ENCODE measurements around the gene AOPEP. TPM values are rescaled to one million over a fixed set of nuclear protein-coding genes. Genes with fewer than 3 reads are reported as not detected.

AOPEP gene
- polyA plus RNA-seq, 1 donor from 2014 or later, result 10.0 TPM

DNA sequence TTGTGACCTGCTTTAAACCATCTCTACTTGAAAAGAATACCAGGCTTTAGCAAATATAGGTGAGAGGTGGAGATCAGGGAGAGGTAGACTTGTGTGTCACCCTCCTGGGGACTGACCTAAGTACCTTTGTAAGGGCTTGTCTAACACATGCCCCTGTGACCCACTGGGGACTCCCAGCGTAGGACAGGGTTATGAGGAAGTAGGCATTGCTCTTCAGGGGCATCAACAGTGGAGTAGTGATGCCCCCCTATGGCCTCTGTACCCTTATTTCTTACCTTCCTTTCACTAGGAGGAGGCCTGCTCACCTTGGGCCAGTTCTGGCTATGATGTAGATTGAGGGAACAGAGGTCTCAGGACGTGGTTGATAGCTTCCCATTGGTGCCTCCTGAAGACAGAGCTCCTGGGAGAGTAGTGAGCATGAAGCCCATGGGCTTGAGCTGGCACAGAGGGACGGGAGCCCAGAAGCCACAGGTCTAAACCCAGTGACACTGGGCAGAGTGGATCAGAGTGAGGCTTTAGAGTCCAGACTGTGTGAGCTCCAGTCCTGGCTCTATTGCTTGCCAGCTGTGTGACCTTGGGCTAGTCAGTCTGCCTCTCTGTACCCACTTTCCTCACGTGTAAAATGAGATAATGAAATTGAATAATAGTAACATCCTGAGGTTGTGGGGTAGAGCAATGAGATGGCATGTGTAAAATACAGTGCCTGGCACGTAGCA is 191.7 kb downstream of the AOPEP start:
- H3K9ac ChIP-seq (ENCODE audit: low read length), result no peak overlapping the region
- no peak overlapping the region for H2AFZ ChIP-seq (ENCODE audit: low read depth, low read length)
- no peak overlapping the region for H3K4me2 ChIP-seq (ENCODE audit: low read length)

DNA sequence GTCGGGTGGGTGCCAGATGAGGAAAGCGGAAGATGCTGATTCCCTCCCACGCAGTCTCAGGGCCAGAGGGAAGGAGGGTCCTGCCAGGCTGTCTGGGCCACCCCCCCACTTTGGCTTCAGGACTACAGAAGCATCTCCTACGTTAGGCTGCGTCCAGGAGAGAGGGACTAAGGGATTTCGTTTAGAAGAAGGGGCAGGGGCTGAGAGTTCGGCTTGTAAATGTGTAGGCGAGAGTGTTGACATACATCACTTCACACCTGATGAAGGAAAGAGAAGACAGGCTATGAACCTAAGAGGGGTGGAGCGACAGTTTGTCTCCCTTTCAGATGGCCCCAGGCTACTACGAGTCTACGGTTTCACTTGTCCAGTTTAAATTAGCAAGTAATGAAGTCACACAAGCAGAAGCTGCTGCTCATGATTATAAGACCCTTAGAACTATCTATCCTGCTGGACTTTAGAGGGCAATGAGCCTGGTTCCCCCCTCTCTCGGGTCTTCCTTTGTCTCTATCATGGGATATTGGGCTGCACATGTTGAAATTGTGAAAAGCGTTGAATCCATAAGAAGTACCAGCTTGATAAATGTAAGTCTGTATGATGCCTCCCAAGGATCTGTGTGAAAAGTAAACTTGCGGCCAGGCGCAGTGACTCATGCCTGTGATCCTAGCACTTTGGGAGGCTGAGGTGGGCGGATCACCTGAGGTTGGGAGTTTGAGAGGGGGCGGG is 193.0 kb downstream of the AOPEP start:
- H3K27me3 ChIP-seq (ENCODE audit: insufficient read depth, low read depth, low read length), result no peaks in the 10 kb centered on the region
- H3K9me3 ChIP-seq (ENCODE audit: low read length), result no peaks in the 10 kb centered on the region
- no peak overlapping the region for H3K9ac ChIP-seq (ENCODE audit: low read length)
- H3K36me3 ChIP-seq (ENCODE audit: insufficient read depth, low read length), result no peaks in the 10 kb centered on the region
- H3K4me3 ChIP-seq (ENCODE audit: low read length), result no peak overlapping the region
- no peak overlapping the region for H3K27ac ChIP-seq (ENCODE audit: low read length)
- no peak overlapping the region for H3K4me2 ChIP-seq (ENCODE audit: low read length)
- H3K79me2 ChIP-seq (replicated peaks; ENCODE audit: insufficient read depth, low read length), result no peaks in the 10 kb centered on the region
- no peaks in the 10 kb centered on the region for H4K20me1 ChIP-seq (ENCODE audit: insufficient read depth)
- no peaks in the 10 kb centered on the region for H3K9me2 ChIP-seq (ENCODE audit: insufficient read depth, low read length)
- no peak overlapping the region for H2AFZ ChIP-seq (ENCODE audit: low read depth, low read length)
- no peaks in the 10 kb centered on the region for H3F3A ChIP-seq (ENCODE audit: insufficient read depth, low read length, poor library complexity, severe bottlenecking)
- TF ChIP-seq EP300 (conservative IDR thresholded peaks at IDR 0.05; ENCODE audit: poor library complexity, severe bottlenecking) (no peak), EZH2 (IDR thresholded peaks at IDR 0.05; ENCODE audit: borderline replicate concordance, insufficient read depth, low read length, poor library complexity, severe bottlenecking) (no peak), SMC3 (conservative IDR thresholded peaks at IDR 0.05; ENCODE audit: poor library complexity) (no peak), TAF1 (IDR thresholded peaks at IDR 0.05; ENCODE audit: low read depth) (no peak), MXI1 (conservative IDR thresholded peaks at IDR 0.05; ENCODE audit: poor library complexity, severe bottlenecking) (no peak), POLR2AphosphoS5 (IDR thresholded peaks at IDR 0.05) (no peak)
- TF ChIP-seq, protein P1, sequence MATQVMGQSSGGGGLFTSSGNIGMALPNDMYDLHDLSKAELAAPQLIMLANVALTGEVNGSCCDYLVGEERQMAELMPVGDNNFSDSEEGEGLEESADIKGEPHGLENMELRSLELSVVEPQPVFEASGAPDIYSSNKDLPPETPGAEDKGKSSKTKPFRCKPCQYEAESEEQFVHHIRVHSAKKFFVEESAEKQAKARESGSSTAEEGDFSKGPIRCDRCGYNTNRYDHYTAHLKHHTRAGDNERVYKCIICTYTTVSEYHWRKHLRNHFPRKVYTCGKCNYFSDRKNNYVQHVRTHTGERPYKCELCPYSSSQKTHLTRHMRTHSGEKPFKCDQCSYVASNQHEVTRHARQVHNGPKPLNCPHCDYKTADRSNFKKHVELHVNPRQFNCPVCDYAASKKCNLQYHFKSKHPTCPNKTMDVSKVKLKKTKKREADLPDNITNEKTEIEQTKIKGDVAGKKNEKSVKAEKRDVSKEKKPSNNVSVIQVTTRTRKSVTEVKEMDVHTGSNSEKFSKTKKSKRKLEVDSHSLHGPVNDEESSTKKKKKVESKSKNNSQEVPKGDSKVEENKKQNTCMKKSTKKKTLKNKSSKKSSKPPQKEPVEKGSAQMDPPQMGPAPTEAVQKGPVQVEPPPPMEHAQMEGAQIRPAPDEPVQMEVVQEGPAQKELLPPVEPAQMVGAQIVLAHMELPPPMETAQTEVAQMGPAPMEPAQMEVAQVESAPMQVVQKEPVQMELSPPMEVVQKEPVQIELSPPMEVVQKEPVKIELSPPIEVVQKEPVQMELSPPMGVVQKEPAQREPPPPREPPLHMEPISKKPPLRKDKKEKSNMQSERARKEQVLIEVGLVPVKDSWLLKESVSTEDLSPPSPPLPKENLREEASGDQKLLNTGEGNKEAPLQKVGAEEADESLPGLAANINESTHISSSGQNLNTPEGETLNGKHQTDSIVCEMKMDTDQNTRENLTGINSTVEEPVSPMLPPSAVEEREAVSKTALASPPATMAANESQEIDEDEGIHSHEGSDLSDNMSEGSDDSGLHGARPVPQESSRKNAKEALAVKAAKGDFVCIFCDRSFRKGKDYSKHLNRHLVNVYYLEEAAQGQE (IDR thresholded peaks at IDR 0.05; ENCODE audit: borderline replicate concordance), result no peak
- TF ChIP-seq, protein P2, sequence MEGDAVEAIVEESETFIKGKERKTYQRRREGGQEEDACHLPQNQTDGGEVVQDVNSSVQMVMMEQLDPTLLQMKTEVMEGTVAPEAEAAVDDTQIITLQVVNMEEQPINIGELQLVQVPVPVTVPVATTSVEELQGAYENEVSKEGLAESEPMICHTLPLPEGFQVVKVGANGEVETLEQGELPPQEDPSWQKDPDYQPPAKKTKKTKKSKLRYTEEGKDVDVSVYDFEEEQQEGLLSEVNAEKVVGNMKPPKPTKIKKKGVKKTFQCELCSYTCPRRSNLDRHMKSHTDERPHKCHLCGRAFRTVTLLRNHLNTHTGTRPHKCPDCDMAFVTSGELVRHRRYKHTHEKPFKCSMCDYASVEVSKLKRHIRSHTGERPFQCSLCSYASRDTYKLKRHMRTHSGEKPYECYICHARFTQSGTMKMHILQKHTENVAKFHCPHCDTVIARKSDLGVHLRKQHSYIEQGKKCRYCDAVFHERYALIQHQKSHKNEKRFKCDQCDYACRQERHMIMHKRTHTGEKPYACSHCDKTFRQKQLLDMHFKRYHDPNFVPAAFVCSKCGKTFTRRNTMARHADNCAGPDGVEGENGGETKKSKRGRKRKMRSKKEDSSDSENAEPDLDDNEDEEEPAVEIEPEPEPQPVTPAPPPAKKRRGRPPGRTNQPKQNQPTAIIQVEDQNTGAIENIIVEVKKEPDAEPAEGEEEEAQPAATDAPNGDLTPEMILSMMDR (IDR thresholded peaks at IDR 0.05; ENCODE audit: poor library complexity, severe bottlenecking), result no peak

More for the DNA sequence above, 191.7 kb downstream of the AOPEP start:
- no peaks in the 10 kb centered on the region for H3K36me3 ChIP-seq (ENCODE audit: insufficient read depth, low read length)
- no peak overlapping the region for H3K27ac ChIP-seq (ENCODE audit: low read length)
- H3K79me2 ChIP-seq (replicated peaks; ENCODE audit: insufficient read depth, low read length), result no peaks in the 10 kb centered on the region
- H3K9me2 ChIP-seq (ENCODE audit: insufficient read depth, low read length), result no peaks in the 10 kb centered on the region
- H3K9me3 ChIP-seq (ENCODE audit: low read length), result no peaks in the 10 kb centered on the region
- no peak for TF ChIP-seq SMC3 (conservative IDR thresholded peaks at IDR 0.05; ENCODE audit: poor library complexity)
- TF ChIP-seq, protein P1 (IDR thresholded peaks at IDR 0.05; ENCODE audit: borderline replicate concordance), result no peak
- TF ChIP-seq MXI1 (conservative IDR thresholded peaks at IDR 0.05; ENCODE audit: poor library complexity, severe bottlenecking), result no peak
- no peak for TF ChIP-seq EZH2 (IDR thresholded peaks at IDR 0.05; ENCODE audit: borderline replicate concordance, insufficient read depth, low read length, poor library complexity, severe bottlenecking)
- TF ChIP-seq RAD21 (conservative IDR thresholded peaks at IDR 0.05), result no peak
- no peak for TF ChIP-seq POLR2AphosphoS5 (IDR thresholded peaks at IDR 0.05)
- TF ChIP-seq, protein P2 (IDR thresholded peaks at IDR 0.05; ENCODE audit: poor library complexity, severe bottlenecking), result no peak
- no peak for TF ChIP-seq EP300 (conservative IDR thresholded peaks at IDR 0.05; ENCODE audit: poor library complexity, severe bottlenecking)
- H3F3A ChIP-seq (ENCODE audit: insufficient read depth, low read length, poor library complexity, severe bottlenecking), result no peaks in the 10 kb centered on the region
- no peaks in the 10 kb centered on the region for H3K27me3 ChIP-seq (ENCODE audit: insufficient read depth, low read depth, low read length)
- no peak overlapping the region for H3K4me3 ChIP-seq (ENCODE audit: low read length)
- H4K20me1 ChIP-seq (ENCODE audit: insufficient read depth), result no peaks in the 10 kb centered on the region
